ENCODE data around the gene KLF7. TPM values are rescaled to one million over a fixed set of nuclear protein-coding genes. Genes with fewer than 3 reads are reported as not detected.

The KLF7 gene
- total RNA-seq, 4 donors from 2014 or later: 25.8 to 55.3 (median 37.1) TPM

- Histone ChIP-seq H3K36me3 (peaks cover 0 to 22% (median 4%) of the 10 kb centered on the region in 3 donors), H3K27me3 (no peaks in the 10 kb centered on the region), H3K4me3 (no peak overlapping the region), H3K9me3 (no peaks in the 10 kb centered on the region), H3K4me1 (peaks cover 0 to 52% (median 13%) of the 10 kb centered on the region in 4 donors), H3K27ac (peak overlapping the region in 2 of 4 donors; percentile 11 to 54)
- TF ChIP-seq CTCF (IDR thresholded peaks at IDR 0.05) (no peak), POLR2A (IDR thresholded peaks at IDR 0.05) (no peak), EP300 (IDR thresholded peaks at IDR 0.05) (no peak)
- 56 to 69% methylated on average over 6 of the region's 6 CpGs for WGBS, 2 donors
- no peak for DNase-seq (ENCODE audit: low spot score in 2 of 2)
These were observed 90.3 kb downstream of the KLF7 start for GRCh38 chr2:207075456-207075855.

DNA sequence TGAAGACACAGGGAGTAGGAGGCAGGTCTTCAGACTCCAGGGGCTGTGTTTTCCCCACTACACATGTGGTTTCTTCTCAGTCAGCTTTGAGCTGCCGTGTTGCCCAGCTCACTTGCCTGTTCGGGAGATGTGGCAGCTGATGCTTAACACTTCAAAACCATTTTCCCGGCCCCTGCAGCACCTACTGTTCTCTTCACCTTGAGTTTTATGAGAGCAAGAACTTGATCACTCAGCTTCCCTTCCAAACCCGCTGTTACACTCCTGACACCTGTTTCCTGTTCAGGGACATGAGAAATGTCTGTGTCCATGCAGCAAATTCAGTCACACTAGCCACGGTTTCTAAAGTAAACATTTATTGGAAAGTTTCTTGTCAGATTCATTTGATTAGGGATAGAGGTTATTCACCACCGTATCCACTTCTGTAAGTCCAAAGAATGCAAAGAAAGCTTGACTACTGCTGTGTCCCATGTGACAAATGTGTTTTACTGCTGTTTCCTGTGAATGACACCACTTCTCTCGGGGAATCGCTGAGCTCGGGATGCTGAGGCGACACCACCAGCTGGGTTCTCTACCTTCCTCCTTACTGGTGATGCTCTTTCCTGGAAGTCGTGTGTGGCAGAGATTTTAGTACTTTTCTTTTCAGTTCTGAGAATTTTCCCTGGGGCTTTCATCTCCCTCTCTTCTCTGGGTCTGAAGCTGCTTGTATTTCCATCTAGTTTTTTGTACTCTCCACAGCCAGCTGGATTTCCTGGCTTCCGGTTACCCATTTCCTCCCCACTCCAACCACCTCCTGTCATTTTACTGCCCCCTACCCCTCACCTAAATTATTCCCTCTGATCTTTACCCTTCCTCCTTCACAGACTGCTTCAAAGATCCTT lies 91.7 kb downstream of the KLF7 start:
- H3K27ac ChIP-seq: peak overlapping the region; percentile 3 to 73 (median 38)
- H3K9me3 ChIP-seq: no peaks in the 10 kb centered on the region
- peak overlapping the region in 2 of 4 donors; percentile 3 to 21 for H3K4me3 ChIP-seq
- WGBS, 2 donors: 11 to 21% methylated on average over 12 of the region's 12 CpGs
- no peak for DNase-seq (ENCODE audit: low spot score in 2 of 2)
- H3K27me3 ChIP-seq: no peaks in the 10 kb centered on the region
- H3K4me1 ChIP-seq: peaks cover 0 to 52% (median 13%) of the 10 kb centered on the region in 4 donors
- H3K36me3 ChIP-seq: peaks cover 0 to 8% (median 0%) of the 10 kb centered on the region in 3 donors
- no peak for TF ChIP-seq POLR2A (IDR thresholded peaks at IDR 0.05)
- TF ChIP-seq EP300 (IDR thresholded peaks at IDR 0.05): peak in 1 of 2 donors; percentile 43

- no peaks in the 10 kb centered on the region for H3K27me3 ChIP-seq
- no peaks in the 10 kb centered on the region for H3K9me3 ChIP-seq
- peaks cover 0 to 50% (median 13%) of the 10 kb centered on the region in 4 donors for H3K4me1 ChIP-seq
- H3K36me3 ChIP-seq: peaks cover 0 to 3% (median 0%) of the 10 kb centered on the region in 3 donors
- no peak for TF ChIP-seq EP300 (IDR thresholded peaks at IDR 0.05)
- no peak for TF ChIP-seq POLR2A (IDR thresholded peaks at IDR 0.05)
- no peak for TF ChIP-seq CTCF (IDR thresholded peaks at IDR 0.05)
- no peak overlapping the region for H3K4me3 ChIP-seq
- no peak for DNase-seq (ENCODE audit: low spot score in 2 of 2)
- H3K27ac ChIP-seq: peak overlapping the region in 2 of 4 donors; percentile 8 to 73
These were observed 92.3 kb downstream of the KLF7 start for GRCh38 chr2:207073412-207073800.

DNA sequence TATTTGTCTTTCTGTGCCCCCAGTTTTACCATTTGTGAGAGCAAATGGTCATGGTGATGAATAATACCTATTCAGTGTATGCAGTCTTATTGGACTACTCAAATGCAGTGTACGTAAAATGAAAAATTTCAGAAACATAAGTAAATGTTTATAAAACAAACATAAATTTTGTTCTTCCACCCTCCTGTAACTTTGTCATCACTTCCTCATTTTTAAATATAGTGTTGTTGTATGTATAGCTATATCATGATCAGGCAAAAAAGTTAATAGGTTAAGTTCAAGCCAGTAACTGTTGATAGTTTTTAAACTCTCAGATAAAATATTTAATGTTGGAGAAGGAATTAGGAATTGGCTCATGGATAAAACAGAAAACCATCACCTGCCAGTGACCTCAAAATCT lies 93.2 kb downstream of the KLF7 start:
- H3K36me3 ChIP-seq: no peaks in the 10 kb centered on the region
- H3K4me3 ChIP-seq: no peak overlapping the region
- 87 to 93% methylated on average over 1 of the region's 1 CpG for WGBS, 2 donors
- H3K4me1 ChIP-seq: peaks cover 0 to 45% (median 16%) of the 10 kb centered on the region in 4 donors
- no peak overlapping the region for H3K27ac ChIP-seq
- no peak for DNase-seq (ENCODE audit: low spot score in 2 of 2)
- TF ChIP-seq POLR2A (IDR thresholded peaks at IDR 0.05) (no peak), EP300 (IDR thresholded peaks at IDR 0.05) (no peak), CTCF (IDR thresholded peaks at IDR 0.05) (no peak)
- no peaks in the 10 kb centered on the region for H3K9me3 ChIP-seq
- no peaks in the 10 kb centered on the region for H3K27me3 ChIP-seq

- no peak overlapping the region for H3K27ac ChIP-seq
- H3K4me3 ChIP-seq: no peak overlapping the region
- no peaks in the 10 kb centered on the region for H3K9me3 ChIP-seq
- TF ChIP-seq POLR2A (IDR thresholded peaks at IDR 0.05) (no peak), CTCF (IDR thresholded peaks at IDR 0.05) (no peak), EP300 (IDR thresholded peaks at IDR 0.05) (no peak)
- peaks cover 0 to 47% (median 19%) of the 10 kb centered on the region in 4 donors for H3K4me1 ChIP-seq
- H3K27me3 ChIP-seq: no peaks in the 10 kb centered on the region
- WGBS, 2 donors: 91 to 93% methylated on average over 4 of the region's 4 CpGs
- no peaks in the 10 kb centered on the region for H3K36me3 ChIP-seq
- no peak for DNase-seq (ENCODE audit: low spot score in 2 of 2)
These were observed 93.9 kb downstream of the KLF7 start for GRCh38 chr2:207071820-207072219.
